ENCODE results near the gene CHN2.

CHN2 gene

DNA sequence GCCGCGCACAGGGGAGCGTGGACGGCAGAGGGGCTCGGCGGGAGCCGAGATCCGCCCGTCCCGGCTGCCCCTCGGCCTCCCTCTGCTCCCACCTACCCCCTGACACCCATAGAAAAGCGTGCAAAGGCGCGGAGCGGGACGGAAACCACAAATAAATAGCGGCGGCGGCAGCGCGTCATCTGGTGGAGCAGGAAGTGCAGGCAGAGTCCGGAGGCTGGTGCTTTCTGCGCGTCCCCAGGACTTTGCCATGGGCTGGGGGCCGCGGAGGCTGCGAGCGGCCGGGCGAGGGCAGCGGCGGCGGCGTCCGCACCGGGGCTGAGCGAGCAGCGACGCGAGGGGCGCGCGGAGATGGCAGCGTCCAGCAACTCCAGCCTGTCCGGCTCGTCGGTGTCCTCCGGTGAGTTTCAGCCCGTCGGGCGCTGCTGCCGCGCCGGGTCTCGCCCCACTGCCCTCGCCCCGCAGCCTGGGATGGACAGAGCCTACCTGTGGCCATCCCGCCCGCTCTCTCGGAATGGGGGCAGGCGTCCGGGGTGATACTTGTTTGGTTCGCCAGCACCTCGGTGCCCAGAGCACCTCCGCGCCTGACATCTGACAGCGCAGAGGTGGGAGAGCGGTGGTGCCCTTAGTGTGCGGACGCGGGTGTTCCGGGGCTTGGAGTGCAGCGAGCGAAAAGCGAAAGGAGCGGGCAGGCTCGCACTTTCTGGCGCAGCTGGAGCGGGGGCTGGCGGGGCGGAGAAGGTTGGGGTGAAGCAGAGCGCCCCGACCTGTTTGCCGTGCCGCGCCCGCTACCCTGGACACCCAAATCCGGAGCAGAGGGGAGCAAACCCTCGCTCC, at the start of gene CHN2:
Gene CHN2, plus strand, starts transcription at position 182 of the 834 bp plus-strand sequence.
- DNase-seq (ENCODE audit: low read depth): peak; percentile 5

DNA sequence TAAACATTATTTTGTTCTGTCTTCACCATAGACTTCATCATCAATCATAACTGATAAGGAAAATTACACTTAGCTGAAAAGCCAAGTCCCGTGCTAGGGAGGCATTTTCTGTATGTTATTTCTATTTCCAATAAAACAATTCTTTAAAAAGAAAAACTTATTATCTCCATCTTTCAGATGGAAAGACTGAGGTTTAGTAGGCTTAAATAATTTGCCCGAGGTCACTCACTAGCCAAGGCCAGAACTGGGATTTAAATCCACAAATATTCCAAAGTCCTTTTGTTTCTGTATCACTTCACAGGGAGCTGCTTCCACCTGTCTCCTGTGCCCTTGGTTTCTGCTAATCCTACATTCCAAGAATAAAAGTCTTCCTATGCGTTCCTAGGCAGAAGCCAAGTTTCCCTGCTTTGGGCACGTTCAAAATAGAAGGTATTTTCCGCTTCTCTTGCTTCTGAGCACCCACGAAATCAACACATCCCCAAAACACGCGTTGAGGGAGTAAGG, 49.0 kb upstream of the CHN2 start:
- DNase-seq (ENCODE audit: low read depth): no peak

DNA sequence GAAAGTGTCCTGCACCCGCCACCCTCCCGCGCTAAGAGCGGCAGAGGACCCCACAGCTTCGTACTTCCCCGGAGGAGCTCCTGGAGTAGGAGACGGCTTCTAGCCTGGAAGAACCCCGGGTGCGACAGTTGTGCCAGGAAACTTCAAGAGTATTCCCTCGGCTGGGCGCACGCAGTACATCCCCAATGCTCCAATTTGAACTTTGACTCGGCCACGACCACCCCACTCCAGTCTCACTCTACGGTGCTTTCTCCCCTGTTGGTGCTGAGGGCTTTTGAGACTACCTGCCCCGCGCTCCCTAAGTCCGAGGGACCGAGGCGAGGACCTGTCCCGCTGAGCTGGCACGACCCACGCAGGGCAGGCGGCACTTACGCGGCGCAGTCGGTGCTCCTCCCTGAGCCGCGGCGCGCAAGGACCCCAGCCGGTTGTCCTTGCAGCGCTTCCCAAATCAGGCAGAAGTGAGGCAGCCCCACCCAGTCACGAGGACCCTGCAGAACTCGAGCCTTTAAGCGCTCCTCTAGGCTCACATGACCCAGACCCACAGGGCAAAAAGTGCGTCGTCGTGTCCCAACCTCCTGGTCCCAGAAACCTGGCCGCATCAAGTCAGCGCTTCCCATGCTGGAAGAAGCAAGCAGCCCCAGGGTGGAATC, 48.4 kb upstream of the CHN2 start, which contains the start of gene CPVL:
Gene CPVL, minus strand, starts transcription at position 481 of the 650 bp plus-strand sequence. CDS start 25,476 bp downstream, outside the sequence.
- DNase-seq (ENCODE audit: low read depth): no peak

DNA sequence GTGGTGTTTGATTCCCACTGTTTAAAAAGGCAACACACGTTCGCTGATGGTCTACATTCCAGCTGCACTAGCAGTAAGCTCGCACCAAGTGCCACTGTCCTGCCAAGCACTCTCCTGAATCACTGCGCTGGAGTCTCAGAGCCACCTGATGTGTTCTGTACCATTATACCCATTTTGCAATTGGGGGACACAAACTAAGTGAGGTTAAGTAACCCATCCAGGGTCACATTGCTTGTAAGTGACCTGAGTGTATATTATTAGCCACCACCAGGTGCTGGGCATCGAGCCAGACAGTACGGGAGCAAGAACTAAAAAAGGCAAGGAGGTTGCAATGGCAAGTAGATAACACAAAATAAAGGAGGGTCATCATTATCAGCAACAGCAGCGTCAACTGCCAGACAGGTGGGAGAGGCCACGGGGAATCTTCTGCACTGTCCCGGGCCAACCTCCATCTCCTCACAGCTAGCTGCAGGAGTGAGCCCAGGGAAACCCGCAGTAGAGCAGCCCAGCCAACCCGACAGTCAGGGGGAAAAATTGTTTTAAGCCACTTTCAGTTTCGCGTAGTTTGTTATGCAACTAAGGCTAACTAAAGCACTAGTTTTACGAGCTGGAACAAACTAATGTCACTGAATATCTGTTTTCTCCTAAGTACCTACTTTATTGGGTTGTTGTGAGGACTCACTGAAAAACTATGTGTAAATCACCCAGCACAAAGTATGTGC, 47.5 kb upstream of the CHN2 start:
- DNase-seq (ENCODE audit: low read depth): no peak

DNA sequence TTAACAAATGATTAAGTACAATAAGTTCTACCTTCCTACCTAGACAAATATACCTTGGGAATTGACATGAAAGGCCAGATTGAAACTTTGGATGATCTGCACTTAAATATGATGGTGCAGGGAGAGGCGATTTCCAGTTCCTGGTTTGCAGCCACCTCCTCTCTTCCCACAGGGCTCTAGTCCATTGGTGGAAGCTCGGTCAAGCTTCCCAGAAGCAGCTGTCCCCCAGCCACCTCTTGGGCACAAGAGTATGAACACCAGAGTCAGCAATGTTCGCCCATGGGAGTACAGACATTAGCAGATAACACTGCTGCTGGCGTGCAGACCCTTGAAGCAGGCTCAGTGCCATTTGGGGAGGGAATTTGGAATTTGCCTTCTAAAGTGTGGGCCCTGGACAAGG, 46.8 kb upstream of the CHN2 start:
- DNase-seq (ENCODE audit: low read depth): no peak

DNA sequence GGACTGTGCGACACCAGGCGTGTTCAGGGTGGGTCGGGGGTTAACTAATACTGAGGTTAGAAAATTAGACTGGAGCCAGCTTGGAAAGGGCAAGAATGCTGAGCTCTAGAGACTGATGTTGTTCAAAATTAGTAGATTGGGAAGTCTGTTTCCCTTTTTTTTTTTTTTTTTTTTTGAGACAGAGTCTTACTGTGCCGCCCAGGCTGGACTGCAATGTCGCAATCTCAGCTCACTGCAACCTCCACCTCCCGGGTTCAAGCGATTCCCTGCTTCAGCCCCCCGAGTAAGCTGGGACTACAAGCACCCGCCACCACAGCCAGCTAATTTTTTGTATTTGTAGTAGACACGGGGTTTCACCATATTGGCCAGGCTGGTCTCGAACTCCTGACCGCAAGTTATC, 45.5 kb upstream of the CHN2 start:
- DNase-seq (ENCODE audit: low read depth): no peak

DNA sequence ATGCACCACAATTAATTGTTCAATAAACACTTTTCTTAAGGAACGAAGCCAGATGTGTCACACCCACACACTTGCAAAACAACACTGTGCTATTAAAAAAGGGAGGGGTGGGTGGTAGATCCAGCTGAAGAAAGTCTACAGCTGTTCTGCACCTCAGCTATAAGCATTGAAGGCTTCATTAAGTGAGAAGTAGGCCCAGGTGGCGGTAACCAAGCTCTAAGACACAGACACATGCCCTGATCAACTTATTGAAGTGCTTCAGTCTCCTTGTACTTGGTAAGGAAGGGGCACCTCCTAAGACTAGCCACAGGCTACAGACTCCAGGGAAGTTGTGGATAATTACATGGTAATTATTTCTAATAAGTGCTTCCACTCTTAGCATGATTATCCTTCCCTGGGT, 43.7 kb upstream of the CHN2 start:
- no peak for DNase-seq (ENCODE audit: low read depth)

DNA sequence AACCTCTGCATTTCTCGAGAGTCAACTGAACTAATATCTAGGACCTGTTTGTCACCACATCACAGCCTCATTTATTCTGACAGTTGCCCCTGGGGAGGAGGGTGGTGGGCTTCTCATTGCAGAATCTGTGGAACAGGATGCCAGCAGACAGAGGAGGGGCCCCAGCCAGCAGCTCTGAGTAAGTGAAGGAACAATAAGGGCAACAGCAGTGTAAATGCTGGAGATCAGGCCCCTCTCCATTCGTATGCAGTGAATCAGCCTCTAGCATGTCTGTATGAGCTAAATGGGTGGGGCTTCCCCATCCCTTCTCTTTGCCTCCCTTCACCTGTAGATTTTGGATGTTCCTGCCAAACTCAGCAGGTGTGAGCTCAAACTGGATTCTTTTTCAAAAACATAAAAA, 40.5 kb upstream of the CHN2 start:
- no peak for DNase-seq (ENCODE audit: low read depth)

DNA sequence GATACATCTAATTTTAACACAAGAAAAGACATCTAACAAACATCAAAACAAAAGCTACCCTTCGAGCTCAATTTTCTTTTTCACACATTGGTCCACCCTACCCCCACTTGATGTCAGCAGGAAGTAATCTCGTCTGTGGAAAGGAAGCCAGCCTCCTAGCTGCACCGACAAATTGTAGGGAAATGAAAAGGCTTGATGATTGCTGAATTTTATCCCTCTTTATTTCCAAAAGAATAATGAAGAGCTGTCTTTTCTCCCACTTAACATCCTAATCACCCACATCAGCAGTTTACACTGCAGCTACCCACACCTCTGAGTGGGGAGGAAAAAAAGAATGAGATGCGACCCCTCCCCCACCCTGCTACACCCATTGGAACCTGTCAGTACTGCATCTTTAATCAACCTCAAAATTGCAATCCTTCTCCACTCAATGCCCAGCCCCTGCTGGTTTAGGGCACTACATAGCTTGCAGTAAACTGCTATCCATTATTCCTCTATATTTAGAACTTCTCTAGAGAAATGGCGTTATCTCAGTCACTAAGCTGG, 37.6 kb upstream of the CHN2 start:
- no peak for DNase-seq (ENCODE audit: low read depth)

DNA sequence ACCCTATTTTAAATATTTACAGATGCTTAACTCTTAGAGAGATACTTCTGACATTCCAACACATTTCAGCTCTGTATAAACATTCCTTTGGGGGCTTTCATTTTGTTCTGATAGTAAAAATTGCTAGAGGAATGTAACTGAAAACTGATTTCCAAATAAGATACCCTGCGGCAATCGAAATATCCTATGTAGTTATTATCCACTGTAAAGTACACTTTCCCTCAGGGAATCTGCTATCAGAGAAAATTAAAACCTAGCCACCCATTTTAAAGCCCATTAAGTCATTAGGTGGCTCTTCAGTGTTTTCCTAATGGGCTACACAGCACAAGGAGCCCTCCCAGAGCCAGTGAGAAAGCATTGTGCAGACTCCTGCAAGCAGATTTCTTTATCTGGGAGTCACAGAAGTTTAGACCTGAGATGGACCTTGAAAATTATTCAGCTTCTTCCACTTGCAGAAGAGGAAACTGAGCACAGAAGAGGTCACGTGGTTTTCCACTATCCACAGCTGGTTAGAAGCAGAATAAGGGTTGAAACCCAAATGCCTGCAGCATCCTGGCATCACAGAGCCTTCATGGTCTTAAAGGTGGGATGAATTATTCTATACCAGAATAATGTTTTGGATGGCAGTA, 35.7 kb upstream of the CHN2 start:
- no peak for DNase-seq (ENCODE audit: low read depth)

DNA sequence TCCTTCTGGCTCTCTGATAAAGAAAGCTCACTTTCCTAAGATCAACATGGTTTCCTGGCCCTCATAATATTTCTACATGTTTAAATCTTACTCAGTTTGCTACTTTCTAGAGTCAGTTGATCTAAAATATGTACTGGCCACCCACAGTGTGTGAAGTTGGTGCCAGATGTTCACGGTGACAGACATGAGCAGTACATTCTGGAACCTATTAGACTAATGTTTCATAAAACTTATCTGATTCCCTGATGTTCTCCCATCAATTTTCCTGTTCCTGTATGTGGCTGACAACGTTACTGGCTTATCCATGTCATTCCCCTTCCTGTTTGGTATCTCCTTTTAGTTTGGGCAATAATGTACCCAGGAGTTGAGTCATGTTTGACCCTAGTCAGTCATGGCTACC, 34.5 kb upstream of the CHN2 start:
- no peak for DNase-seq (ENCODE audit: low read depth)

DNA sequence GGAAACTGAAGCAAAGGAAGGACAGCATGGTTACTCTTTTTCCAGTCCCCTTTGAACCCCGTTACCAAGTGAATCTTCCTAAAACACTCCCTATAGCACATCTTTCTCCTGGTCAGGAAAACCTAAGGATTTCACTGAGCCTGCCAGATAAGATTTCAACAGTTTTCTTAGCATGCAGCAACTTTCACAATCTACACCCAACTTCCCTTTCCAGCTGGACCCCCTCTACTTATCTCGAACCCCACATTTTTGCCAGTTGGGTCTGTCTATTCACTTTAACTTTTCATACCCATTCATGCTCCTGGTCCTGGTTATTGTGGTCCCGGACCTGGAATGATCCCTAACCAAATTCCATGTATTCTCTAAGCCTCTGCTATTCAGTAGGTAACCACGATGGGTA, 33.3 kb upstream of the CHN2 start:
- DNase-seq (ENCODE audit: low read depth): no peak

DNA sequence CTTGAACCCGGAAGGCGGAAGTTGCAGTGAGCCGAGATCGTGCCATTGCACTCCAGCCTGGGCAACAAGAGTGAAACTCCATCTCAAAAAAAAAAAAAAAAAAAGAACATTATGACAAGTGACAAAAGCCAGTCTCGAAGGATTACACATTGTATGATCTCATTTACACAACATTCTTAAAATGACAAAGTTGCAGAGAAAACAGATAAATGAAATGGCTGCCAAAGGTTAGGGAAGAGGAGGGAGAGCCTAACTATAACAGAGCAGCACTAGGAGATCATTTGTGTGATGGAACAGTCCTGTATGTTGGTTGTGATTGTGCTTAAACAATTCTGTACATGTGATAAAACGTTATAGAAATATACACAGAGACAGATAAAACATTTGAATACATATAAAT, 32.0 kb upstream of the CHN2 start:
- DNase-seq (ENCODE audit: low read depth): no peak

DNA sequence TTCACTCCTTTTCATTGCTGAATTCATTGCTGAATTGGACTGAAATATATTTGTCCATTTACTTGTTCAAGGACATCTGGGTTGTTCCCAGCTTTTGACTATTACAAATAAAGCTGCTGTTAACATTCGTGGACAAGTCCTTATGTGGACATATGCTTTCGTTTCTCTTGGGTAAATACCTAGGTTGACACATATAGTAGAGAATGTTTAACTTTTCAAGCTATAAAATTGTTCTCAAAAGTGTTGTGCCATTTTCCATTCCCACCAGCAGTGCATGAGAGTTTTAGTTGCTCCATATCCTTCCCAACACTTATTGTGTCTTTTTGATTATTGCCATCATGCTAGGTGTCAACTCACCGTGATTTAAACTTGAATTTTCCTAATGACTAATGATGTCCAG, 30.7 kb upstream of the CHN2 start:
- no peak for DNase-seq (ENCODE audit: low read depth)

DNA sequence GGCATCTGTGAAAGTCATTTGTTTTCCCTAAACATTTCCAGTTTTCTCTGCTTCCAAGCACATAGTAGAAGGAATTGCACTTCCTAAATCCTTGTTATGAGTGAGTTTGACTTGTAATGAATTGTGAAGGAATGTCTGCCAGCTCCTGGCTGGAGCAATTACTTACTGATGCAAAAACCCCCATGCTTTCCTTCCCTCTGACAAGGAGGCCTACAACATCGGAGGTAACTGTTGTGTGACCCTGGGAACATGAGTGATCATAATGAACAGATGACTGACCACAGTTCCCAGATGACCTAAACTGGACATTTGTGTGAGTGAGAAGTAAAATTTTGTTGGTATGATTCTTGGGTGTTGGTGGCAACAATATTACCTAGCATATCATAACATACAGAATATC, 26.9 kb upstream of the CHN2 start:
- no peak for DNase-seq (ENCODE audit: low read depth)

DNA sequence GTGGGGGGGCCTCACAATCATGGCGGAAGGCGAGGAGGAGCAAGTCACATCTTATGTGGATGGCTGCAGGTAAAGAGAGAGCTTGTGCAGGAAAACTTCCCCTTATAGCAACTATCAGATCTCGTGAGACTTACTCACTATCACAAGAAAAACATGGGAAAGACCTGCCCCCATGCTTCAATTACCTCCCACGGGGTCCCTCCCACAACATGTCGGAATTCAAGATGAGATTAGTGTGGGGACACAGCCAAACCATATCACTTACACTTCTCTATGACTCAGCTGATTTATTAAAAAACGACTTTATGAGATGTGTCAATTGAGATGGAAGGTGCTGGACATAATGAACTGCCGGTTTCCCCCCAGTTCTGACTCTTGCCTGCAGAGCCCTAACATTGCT, 23.8 kb upstream of the CHN2 start:
- DNase-seq (ENCODE audit: low read depth): no peak

DNA sequence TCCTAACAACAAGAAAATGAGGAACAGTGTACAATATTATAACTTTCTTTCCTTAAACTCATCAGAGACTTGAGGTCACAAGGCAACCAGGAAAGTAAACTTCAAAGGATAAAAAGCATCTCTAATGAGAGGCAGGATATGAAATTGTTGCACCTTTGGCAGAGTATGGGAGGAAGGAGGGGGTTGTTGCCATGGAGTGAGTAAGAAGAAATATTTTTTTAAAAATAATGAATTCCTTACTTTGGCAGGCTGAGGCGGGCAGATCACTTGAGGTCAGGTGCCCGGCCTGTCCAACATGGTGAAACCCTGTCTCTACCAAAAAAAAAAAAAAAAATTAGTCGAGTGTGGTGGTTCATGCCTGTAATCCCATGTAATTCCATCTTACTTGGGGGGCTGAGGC, 21.1 kb upstream of the CHN2 start:
- no peak for DNase-seq (ENCODE audit: low read depth)

DNA sequence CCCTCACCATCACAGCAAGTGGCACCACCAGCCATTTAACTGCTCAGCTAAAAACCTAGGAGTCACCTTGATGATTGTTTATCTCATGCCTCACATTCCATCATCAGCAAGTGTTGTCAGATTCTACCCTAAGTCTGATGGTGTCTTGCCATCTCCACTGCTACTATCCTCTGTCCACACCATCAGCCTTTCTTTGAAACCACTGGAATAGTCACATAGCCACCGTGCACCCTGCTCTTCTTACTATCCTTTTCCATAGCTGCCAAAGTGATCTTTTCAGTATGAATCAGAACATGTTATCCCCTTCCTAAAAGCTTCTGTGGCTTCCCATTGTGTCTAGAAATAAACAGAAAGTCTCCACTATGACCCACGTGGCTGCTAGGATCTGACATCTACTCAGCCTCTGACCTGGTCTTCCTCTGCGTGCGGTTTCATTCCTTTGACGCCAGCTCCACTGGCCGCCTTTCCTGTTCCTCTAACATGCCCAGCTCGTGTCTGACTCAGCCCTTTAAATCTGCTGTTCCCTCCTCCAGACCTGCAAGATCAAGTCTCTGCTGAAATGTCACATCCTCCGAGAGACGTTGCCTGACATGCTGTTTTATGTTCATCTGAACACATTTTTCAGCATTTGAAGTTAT, 16.5 kb upstream of the CHN2 start:
- no peak for DNase-seq (ENCODE audit: low read depth)

DNA sequence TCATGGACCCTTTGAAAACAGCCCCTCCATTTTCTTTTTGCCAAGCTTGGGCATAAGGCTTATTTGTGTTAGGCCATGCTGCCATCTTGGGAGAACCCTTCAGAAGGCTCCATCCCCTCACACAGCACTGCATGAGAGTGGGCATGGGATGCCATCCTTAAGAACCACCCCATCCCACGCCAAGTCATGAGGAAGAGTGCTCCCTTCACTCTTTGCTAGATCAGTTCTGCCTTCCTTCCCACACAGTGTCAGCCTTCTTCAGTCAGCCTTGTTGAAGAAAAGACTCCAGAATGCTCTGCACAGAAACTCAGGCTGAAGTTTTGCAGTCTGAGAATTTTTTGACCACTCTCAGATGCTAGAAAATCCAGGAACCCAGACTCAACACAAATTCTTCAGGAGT, 15.5 kb upstream of the CHN2 start:
- no peak for DNase-seq (ENCODE audit: low read depth)

DNA sequence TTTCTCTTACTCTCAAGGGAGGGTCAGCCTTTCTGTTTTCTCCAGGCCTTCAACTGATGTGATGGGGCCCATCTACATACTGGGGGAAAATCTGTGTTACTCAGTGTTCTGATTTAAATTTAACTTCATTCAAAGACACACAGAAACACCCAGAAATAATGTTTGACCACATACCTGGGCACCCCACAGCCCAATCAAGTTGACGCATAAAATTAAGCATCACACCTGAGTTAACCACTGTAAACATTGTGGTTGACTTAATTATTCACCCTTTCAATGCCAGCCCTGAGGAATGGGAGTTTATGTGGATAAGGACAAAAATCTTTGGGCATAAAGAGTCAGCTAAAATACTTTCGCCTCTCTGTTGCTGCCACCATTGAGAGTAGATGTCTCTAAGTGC, 10.0 kb upstream of the CHN2 start:
- DNase-seq (ENCODE audit: low read depth): no peak

DNA sequence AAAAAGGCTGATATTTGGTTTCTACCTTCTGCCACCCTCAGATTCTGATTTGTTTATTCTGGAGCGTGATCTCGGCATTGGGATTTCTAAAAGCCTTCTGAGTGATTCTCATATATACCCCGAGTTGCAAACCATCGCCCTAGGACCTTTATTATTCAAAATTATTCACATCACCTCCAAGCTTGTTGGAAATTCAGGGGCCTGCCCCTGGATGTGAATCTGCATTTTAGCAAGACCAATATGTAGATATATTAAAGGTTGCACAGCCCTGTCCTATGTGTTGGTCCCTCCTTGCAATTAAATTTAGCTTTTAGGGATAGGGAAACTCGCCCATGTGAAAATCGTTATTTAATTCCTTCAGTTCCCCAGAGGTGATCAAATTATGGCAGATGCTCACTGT, 9.0 kb upstream of the CHN2 start:
- DNase-seq (ENCODE audit: low read depth): no peak

Data from ELR (cell line).